ENCODE results near the gene TDRD10. TPM values are rescaled to one million over a fixed set of nuclear protein-coding genes. Genes with fewer than 3 reads are reported as not detected.

The TDRD10 gene
- total and polyA plus RNA-seq, 7 donors: 0.46 to 3.9 (median 1.8) TPM

GRCh38 chr1:154574716-154575115 lies 72.7 kb downstream of the TDRD10 start:
- 11 to 23% methylated on average over 7 of the region's 7 CpGs for WGBS, 2 donors
- Histone ChIP-seq H3K27ac (no peak overlapping the region), H3K27me3 (no peaks in the 10 kb centered on the region), H3K4me1 (no peaks in the 10 kb centered on the region), H3K9me3 (no peaks in the 10 kb centered on the region), H3K36me3 (peaks cover 0 to 17% (median 0%) of the 10 kb centered on the region in 4 donors), H3K4me3 (no peak overlapping the region)
- DNase-seq: peak; percentile 54
- intact Hi-C loops (cut with DNase I): no loop called here
- TF ChIP-seq POLR2AphosphoS5 (IDR thresholded peaks at IDR 0.05) (peak in 1 of 4 donors; percentile 2), CTCF (IDR thresholded peaks at IDR 0.05) (no peak)

GRCh38 chr1:154575147-154575927 lies 73.3 kb downstream of the TDRD10 start:
- 73 to 82% methylated on average over 10 of the region's 10 CpGs for WGBS, 2 donors
- intact Hi-C loops (cut with DNase I): no loop called here

GRCh38 chr1:154575951-154576566 lies 74.0 kb downstream of the TDRD10 start:
- Histone ChIP-seq H3K9me3 (no peaks in the 10 kb centered on the region), H3K27me3 (no peaks in the 10 kb centered on the region), H3K27ac (no peak overlapping the region), H3K36me3 (peaks cover 0 to 30% (median 9%) of the 10 kb centered on the region in 4 donors), H3K4me1 (no peaks in the 10 kb centered on the region), H3K4me3 (no peak overlapping the region)
- intact Hi-C loops (cut with DNase I): no loop called here
- 79 to 82% methylated on average over 8 of the region's 8 CpGs for WGBS, 2 donors
- TF ChIP-seq POLR2A (IDR thresholded peaks at IDR 0.05) (no peak), CTCF (IDR thresholded peaks at IDR 0.05) (no peak), EP300 (IDR thresholded peaks at IDR 0.05) (no peak), POLR2AphosphoS5 (IDR thresholded peaks at IDR 0.05) (peak in 1 of 4 donors; percentile 16)
- DNase-seq: no peak

More at GRCh38 chr1:154575147-154575927, 73.3 kb downstream of the TDRD10 start:
- Histone ChIP-seq H3K27me3 (no peaks in the 10 kb centered on the region), H3K9me3 (no peaks in the 10 kb centered on the region), H3K27ac (no peak overlapping the region), H3K4me3 (no peak overlapping the region), H3K4me1 (no peaks in the 10 kb centered on the region), H3K36me3 (peaks cover 0 to 23% (median 4%) of the 10 kb centered on the region in 4 donors)
- no peak for DNase-seq
- TF ChIP-seq EP300 (IDR thresholded peaks at IDR 0.05) (no peak), POLR2AphosphoS5 (IDR thresholded peaks at IDR 0.05) (no peak), CTCF (IDR thresholded peaks at IDR 0.05) (no peak), POLR2A (IDR thresholded peaks at IDR 0.05) (no peak)

GRCh38 chr1:154577346-154578057 lies 75.5 kb downstream of the TDRD10 start:
- Histone ChIP-seq H3K9me3 (no peaks in the 10 kb centered on the region), H3K36me3 (peaks cover 0 to 45% (median 19%) of the 10 kb centered on the region in 4 donors), H3K4me3 (no peak overlapping the region), H3K27ac (no peak overlapping the region), H3K4me1 (no peaks in the 10 kb centered on the region), H3K27me3 (no peaks in the 10 kb centered on the region)
- intact Hi-C loops (cut with DNase I): no loop called here
- TF ChIP-seq CTCF (IDR thresholded peaks at IDR 0.05): no peak
- TF ChIP-seq EP300 (IDR thresholded peaks at IDR 0.05): no peak
- TF ChIP-seq POLR2A (IDR thresholded peaks at IDR 0.05): no peak
- TF ChIP-seq POLR2AphosphoS5 (IDR thresholded peaks at IDR 0.05): no peak
- no peak for DNase-seq
- WGBS, 2 donors: 77 to 78% methylated on average over 7 of the region's 7 CpGs
